Activated T-cell treated with anti-CD3 and anti-CD28 coated beads, Interleukin-2, amount 50 U/mL, for 48 hours (primary cell): ENCODE results near the gene USH2A.

ENCODE experiments used
- DNase-seq, 2 experiments: peaks; one replicate each; pipeline ENCODE4 v3.0.0-alpha.2; 2020

The USH2A gene

GRCh38 chr1:215860833-215861232 is 562.4 kb downstream of the USH2A start:
- no peak for DNase-seq

GRCh38 chr1:215857317-215857716 is 565.9 kb downstream of the USH2A start:
- no peak for DNase-seq

GRCh38 chr1:215845234-215845891 is 577.9 kb downstream of the USH2A start:
- no peak for DNase-seq

GRCh38 chr1:215844777-215845176 is 578.5 kb downstream of the USH2A start:
- DNase-seq = no peak

- DNase-seq = no peak
Measured at GRCh38 chr1:215844266-215844665, 579.0 kb downstream of the USH2A start.

- no peak for DNase-seq
Measured at GRCh38 chr1:215842905-215843304, 580.3 kb downstream of the USH2A start.

- DNase-seq = no peak
Measured at GRCh38 chr1:215835951-215836350, 587.3 kb downstream of the USH2A start.

GRCh38 chr1:215833941-215834729 is 589.1 kb downstream of the USH2A start:
- DNase-seq = no peak

GRCh38 chr1:215830226-215830810 is 592.9 kb downstream of the USH2A start:
- no peak for DNase-seq

- DNase-seq = no peak
Measured at GRCh38 chr1:215825056-215825455, 598.2 kb downstream of the USH2A start.

- no peak for DNase-seq
Measured at GRCh38 chr1:215824245-215824644, 599.0 kb downstream of the USH2A start.

- DNase-seq = no peak
Measured at GRCh38 chr1:215819114-215819513, 604.1 kb downstream of the USH2A start.

- DNase-seq = no peak
Measured at GRCh38 chr1:215807911-215808436, 615.3 kb downstream of the USH2A start.

- no peak for DNase-seq
Measured at GRCh38 chr1:215807218-215807617, 616.0 kb downstream of the USH2A start.

- DNase-seq = no peak
Measured at GRCh38 chr1:215797859-215798258, 625.4 kb downstream of the USH2A start.

- DNase-seq = no peak
Measured at GRCh38 chr1:215794156-215794555, 629.1 kb downstream of the USH2A start.

GRCh38 chr1:215793180-215793579 is 630.1 kb downstream of the USH2A start:
- DNase-seq = no peak

- no peak for DNase-seq
Measured at GRCh38 chr1:215792446-215792845, 630.8 kb downstream of the USH2A start.

- no peak for DNase-seq
Measured at GRCh38 chr1:215789981-215790380, 633.3 kb downstream of the USH2A start.

GRCh38 chr1:215786997-215787396 is 636.3 kb downstream of the USH2A start:
- no peak for DNase-seq

GRCh38 chr1:215780641-215781040 is 642.6 kb downstream of the USH2A start:
- no peak for DNase-seq

GRCh38 chr1:215780139-215780538 is 643.1 kb downstream of the USH2A start:
- no peak for DNase-seq

- DNase-seq = no peak
Measured at GRCh38 chr1:215779729-215780128, 643.5 kb downstream of the USH2A start.

- DNase-seq = no peak
Measured at GRCh38 chr1:215777370-215777925, 645.8 kb downstream of the USH2A start.
